Iris pigment epithelial cell (primary cell): ENCODE data around the gene SYK.
"Not testable (repeated sequence)": the region's sequence is repeated elsewhere in the genome, so short reads cannot be mapped to it uniquely, and the experiment has no call there.

Source experiments
- DNase-seq: peaks from one replicate; pipeline ENCODE4 v3.0.0-alpha.2; 2011; ENCODE audit warnings: low read depth

The SYK gene

DNA sequence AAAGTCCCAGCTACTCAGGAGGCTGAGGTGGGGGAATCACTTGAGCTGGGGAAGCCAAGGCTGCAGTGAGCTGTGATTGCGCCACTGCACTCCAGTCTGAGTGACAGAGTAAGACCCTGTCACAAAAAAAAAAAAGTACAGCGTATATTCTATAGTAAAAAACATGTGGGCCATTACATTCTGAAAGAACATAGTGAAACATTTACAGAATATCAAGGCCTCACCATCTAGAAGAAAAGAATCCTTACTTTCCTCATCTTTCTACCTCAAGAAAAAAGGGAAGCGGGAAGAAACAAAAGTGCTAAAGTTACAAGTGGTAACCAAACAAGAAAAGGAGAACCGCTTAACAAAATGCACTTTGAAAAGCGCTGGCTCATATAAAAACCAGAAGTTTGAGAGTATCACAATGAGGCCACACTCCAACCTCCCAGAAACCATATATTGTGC is 5.7 kb upstream of the SYK start:
- no peak for DNase-seq

DNA sequence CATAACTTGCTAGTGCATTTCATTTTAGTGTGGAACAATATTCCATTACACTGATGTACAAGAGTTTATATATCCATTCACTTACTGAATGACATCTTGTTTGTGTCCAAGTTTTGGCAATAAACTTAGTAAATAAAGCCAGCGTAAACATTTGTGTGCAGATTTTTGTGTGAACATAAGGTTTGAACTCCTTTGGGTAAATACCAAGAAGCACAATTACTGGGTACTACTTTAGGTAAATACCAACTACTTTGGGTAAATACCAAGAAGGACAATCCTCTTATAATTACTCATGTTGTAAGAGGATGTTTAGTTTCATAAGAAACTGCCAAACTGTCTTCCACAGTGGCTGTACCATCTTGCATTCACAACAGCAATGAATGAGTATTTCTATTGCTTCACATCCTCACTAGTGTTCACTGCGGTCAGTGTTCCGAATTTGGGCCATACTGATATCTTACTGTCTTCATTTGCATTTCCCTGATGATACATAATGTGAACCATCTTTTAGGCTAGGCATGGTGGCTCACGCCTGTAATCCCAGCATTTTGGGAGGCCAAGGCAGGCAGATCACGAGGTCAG is 2.3 kb upstream of the SYK start:
- no peak for DNase-seq

DNA sequence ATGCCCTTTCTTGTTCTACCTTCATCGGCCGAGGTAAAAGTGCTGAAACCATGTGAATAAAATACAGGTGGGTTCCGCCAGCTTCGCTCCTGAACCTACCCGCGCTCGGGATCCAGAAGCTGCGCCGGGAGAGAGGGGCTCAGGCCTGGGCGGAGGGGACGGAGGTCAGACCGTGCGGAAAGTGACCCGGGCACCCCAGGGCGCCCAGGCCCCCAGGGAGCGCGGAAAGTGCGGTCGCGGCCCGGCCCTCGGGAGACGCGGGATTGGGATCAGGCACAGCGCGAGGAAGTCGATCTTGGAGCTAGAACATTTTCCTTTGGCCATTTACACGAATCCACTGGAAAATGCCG is 329 bp downstream of the SYK start:
- no peak for DNase-seq

- DNase-seq = no peak
Observed at GRCh38 chr9:90802386-90802985, 867 bp downstream of the SYK start.

DNA sequence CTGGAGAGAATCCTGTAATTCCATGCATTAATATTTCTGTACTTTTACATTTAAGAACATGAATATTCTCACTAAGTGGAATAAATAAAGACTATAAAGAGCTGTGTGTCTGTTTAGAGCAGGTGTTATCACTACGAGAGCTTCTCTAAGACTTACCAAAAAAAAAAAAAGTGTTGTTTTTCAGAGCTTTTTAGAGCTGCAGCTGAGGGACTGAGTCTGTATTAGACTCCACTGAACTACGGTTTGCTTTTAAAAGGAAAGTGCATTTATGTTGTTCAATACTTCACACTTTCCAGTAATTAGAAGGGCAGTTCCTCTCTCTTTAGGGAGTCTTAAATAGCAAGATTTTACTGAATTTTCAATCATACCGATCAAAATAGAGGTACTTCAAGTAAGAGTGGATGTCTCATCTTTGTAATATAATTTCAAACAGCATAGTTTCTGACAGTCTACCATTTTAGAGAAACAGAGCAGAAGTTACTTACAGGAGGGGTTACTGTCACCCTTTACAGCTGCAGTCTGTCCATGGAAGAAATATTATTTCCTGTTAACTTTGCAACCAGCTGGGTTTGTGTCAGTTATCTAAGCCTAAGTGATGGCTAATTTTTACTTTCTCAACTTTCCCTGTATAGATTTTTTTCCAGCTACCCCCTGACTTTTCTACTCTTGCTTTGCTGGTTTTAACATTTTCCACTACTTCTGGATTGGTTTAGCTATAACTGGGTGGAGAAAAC is 2.4 kb downstream of the SYK start:
- DNase-seq = no peak

- DNase-seq = no peak
Observed at GRCh38 chr9:90805006-90805996, 3.7 kb downstream of the SYK start.

DNA sequence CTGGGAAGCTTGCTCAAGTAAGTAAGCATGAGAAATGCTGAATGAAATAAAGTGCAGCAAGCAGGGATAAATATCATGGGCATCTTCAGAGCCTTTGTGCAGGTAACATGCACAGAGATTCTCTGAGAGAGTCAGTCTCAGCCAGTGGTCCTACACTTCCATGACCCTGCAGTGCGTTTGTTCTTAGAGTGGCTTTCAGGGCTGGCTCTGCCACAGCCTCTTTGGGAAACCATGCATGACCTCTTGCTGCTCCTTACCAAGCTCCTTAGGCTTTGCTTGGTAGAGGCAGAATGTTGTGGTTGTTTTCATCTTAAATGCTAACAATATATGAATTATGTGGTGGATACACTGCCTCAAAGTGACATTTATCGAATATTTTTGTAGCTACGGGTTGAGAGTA is 5.4 kb downstream of the SYK start:
- DNase-seq = no peak

DNA sequence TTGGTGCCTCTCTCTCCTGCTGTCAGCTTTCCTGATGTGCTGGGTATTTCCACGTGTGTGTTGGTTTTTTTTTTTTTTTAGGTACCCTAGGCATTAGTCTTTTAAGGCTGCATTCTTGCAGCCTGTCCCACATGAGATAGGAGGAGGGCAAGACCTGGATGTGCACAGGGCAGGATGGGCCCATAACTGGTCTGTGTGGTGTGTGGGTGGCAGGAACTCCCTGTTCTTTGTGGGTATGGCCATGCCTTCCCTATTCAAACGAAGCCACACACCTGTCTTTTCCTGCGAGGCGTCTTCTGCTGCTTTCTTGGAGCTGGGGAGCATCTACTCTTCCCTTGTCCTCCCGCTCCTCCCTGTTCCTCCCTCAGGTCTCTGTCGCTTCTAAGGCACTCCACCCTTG is 6.8 kb downstream of the SYK start:
- no peak for DNase-seq

DNA sequence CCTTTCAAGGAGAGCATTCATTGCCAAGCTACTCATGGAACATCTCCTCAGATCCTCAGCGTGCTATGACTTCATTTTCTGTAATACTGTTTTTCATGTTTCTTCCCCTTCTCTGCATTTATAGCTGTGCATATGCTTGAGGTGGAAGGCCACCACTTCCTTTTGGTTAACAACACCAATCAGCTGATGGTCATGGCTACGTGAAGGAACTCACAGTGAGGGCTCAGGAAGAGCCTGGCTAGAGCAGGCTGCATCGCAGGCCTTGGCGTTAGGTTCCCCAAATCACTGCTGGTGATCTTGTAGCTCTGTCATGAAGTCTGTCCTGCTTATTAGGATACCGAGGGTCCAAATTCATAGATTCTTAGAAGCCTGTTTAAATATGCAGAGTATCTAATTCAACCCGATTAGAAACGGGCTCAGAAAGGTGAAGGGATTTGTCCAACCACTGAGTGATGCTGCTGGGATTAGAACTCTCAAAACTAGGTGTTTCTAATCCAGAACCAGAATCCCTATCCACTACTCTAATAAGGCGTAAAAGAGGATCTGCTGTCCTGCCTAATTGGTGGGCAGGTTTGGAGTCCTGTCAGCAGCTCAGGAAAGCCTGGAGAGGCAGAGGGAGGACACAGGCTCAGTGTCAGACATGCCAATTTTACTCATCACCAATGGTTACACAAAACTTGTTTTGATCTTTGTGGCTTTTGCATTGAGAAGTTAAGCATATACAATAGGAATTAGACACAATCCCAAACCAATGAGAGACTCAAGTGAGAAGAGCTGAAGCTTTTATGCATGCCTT is 7.5 kb downstream of the SYK start:
- no peak for DNase-seq

DNA sequence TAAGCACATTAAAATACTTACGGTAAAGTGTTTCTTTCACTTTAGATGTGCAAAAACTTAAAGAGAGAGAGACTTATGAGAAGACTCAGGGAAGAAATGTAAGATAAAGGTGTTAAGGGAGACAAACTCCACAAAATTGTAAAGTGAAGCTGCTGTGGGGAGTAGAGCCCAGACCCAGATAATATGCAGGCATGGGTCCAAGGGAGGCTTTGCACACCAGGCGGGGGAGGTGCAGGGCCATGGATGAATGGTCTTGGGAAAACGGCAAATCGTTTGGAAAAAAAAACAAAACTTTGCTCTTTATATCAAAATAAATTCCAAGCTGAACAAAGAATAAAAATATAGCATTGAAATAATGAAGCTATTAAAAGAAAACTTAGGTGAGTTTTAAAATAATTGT is 9.1 kb downstream of the SYK start:
- no peak for DNase-seq

DNA sequence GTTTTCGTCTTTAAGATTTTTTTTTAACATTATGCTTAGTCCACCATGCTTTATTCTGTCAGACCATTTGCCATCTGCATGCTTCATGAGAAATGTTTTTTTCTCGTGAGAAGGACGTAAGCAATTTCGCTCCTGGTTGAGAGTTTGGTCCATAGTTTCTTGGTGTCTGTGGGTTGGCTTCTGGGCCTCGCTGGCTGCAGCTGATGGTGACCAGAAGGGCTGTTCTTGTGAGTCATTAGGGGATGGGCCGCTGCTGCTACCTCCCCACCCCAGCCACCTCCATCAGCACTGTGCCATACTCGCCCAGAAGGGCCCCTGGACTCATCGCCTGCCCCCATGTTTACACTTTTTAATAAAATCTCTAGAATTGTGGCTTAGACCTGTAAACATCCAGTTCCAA is 11.4 kb downstream of the SYK start:
- DNase-seq = no peak

DNA sequence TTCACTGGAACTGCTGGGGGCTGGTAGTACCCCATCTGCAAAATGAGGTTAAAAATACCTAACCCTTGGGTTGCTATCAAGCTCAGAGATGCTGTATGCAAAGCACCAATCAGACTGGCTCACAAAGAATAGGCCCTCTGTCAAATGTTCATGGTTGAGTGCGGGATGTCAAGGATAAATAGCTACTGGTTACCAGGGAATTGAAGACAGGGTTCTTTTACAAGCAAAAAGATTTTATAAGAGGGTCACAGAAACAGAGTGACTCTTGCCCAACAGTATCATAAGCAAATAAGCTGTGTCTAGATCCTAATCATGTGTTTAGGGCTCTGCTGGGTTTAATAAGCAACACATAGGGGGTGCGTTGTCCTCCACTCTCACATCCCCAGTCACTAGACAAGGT is 11.9 kb downstream of the SYK start:
- DNase-seq = no peak

DNA sequence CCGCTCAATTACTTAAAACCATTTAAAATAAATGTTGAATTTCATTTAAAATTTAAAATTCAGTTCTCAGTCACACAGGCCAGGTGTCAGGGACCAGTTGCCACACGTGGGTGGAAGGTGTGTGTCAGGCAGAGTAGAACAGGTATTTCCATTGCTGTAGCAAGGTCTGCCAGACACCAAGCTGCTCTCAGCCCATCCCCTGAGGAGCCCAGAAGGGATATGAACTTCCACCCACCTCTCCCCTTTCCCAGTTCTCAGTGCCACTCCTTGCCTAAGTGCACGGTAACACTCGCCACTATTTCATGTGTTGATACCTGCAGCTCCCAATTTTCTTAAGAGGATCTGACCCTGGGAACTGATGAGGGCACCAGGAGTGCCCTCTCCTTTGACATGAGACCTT is 12.7 kb downstream of the SYK start:
- DNase-seq = no peak

DNA sequence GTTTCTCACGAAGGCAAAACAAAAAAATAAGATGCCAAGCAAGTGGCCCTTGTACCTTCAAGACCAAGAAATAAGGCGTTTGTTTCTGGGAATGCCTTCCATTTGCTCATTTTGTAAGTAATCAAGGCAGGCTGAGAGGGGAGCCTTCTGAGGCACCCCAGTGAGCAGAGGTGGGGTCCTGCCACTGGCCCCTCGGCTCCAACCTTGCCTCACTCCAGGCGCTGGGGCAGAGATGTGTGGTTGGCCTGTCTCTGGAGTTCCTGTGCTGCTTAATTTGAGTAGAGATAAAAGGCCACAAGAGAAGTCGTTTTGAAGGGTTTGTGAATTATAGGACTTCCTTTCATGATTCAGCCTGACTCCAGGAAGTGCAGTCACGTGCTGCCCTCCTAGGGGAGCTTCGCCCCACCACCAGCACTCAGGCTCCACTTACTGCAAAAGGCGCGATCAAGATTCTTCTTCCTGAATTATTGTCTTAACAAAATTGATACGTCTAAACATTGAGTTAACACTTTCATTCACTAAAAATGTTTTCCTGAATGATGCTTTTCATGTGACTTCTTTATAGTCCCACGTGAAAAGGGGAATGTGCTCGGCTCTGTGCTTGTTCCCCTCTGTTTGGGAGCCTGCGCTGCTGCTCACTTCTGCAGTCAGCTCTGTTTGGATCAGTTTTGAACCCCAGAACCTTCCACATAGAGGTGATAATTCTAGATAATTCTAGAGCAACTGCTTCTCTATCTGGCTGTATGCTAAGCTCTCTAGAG is 13.7 kb downstream of the SYK start:
- no peak for DNase-seq

- DNase-seq = no peak
Observed at GRCh38 chr9:90815944-90816357, 14.3 kb downstream of the SYK start.

DNA sequence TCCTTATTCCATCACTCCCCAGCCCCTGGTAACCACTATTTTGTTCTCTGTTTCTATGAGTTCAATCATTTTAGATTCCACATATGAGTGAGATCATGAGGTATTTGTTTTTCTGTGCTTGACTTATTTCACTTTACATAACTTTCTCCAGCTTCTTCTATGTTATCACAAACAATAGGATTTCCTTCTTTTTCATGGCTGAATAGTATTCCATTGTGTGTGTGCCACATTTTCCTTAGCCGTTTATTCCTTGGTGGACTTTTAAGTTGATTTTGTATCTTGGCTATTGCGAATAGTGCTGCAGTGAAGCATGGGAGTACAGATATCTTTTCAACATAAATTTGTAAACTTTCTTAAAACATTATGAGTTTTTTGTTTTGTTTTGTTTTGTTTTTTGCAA is 15.1 kb downstream of the SYK start:
- no peak for DNase-seq

GRCh38 chr9:90818279-90818678 is 16.7 kb downstream of the SYK start:
- no peak for DNase-seq

- DNase-seq = not testable (repeated sequence)
Observed at GRCh38 chr9:90820406-90820805, 18.8 kb downstream of the SYK start.

DNA sequence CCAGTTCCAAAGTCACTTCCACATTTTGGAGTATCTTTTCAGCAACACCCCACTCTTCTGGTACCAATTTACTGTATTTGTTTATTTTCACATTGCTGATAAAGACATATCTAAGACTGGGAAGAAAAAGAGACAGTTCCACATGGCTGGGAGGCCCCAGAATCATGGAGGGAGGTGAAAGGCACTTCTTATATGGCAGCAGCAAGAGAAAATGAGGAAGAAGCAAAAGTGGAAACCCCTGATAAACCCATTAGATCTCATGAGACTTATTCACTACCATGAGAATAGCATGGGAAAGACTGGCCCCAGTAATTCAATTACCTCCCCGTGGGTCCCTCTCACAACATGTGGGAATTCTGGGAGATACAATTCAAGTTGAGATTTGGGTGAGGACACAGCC is 19.6 kb downstream of the SYK start:
- not testable (repeated sequence) for DNase-seq

DNA sequence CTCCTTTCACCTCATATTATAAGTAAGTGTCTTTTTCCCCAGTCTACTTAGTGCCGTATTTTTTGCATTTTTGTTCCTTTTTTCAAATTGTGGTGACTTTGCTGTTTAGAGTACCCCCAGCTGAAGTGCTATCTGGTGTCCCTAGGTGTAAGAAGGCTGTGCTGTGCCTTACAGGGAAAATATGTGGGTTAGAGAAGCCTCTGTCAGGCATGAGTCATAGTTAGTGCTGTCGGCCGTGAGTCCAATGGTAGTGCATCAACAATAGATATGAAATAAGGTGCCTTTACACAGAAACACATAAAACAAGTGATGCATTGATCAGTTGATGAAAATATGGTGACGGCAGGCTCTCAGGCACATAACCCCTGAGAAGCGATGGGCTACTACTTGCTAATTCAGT is 20.1 kb downstream of the SYK start:
- DNase-seq = no peak

DNA sequence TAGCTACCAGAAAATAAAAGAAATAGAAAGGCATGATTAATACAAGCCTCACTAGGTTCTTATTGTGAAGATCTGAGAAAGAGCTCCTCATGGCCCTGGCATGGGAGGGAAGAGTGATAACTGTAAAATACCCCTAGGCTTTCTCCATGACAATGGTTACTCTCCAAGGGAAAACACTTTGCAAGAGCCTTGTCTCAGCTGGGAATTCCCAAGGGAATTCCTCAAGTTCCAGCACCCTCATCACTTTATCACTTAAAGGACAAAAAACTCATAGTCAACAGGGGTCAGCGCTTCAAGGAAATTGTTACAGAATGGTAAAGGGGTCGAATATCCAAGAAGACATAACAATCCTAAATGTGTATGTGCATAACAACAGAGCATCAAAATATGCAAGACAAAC is 21.2 kb downstream of the SYK start:
- DNase-seq = no peak
